OCI-LY1 (cell line): ENCODE measurements around the gene MAP7.

ENCODE experiments used
- H2AFZ ChIP-seq: fragments of 200-600 bp; sonication (generic), shearing (Covaris generic); 2 replicates; pipeline ENCODE4 v1.6.0; 2014; ENCODE audit warnings: antibody characterized with exemption, mild to moderate bottlenecking, low read length
- H3F3A ChIP-seq: fragments of 200-600 bp; sonication (generic), shearing (Covaris generic); 2 replicates; pipeline ENCODE4 v1.6.0; 2014; ENCODE audit warnings: mild to moderate bottlenecking, antibody characterized with exemption, low read length, moderate library complexity; ENCODE audit not compliant: insufficient read depth
- H3K27ac ChIP-seq: fragments of 200-600 bp; sonication (generic); 2 replicates; pipeline ENCODE4 v1.5.1; 2014; ENCODE audit warnings: low read length, mixed run types, mild to moderate bottlenecking, low read depth; ENCODE audit not compliant: poor library complexity, severe bottlenecking
- H3K27me3 ChIP-seq: fragments of 200-600 bp; sonication (generic); 2 replicates; pipeline ENCODE4 v1.6.0; 2014; ENCODE audit warnings: antibody characterized with exemption, mild to moderate bottlenecking, low read length, moderate library complexity; ENCODE audit not compliant: insufficient read depth
- H3K36me3 ChIP-seq: fragments of 200-600 bp; sonication (generic); 2 replicates; pipeline ENCODE4 v1.6.1; 2014; ENCODE audit warnings: mild to moderate bottlenecking, antibody characterized with exemption, low read length, moderate library complexity, mixed read lengths; ENCODE audit not compliant: insufficient read depth
- H3K4me1 ChIP-seq: fragments of 200-600 bp; sonication (generic); 2 replicates; pipeline ENCODE4 v1.5.1; 2014; ENCODE audit warnings: mild to moderate bottlenecking, low read length, moderate library complexity; ENCODE audit not compliant: insufficient read depth, severe bottlenecking
- H3K4me2 ChIP-seq: fragments of 200-600 bp; sonication (generic), shearing (Covaris generic); 2 replicates; pipeline ENCODE4 v1.6.1; 2014; ENCODE audit warnings: low read length
- H3K4me3 ChIP-seq: fragments of 200-600 bp; sonication (generic); 2 replicates; pipeline ENCODE4 v1.5.1; 2014; ENCODE audit warnings: low read length, low read depth, mild to moderate bottlenecking, mixed read lengths; ENCODE audit not compliant: poor library complexity, severe bottlenecking
- H3K79me2 ChIP-seq: fragments of 200-600 bp; shearing (Covaris generic); 2 replicates; pipeline ENCODE4 v1.6.1; 2016; ENCODE audit warnings: mixed run types, low read length, mixed read lengths; ENCODE audit not compliant: insufficient read depth
- H3K9ac ChIP-seq: fragments of 200-600 bp; sonication (generic), shearing (Covaris generic); 2 replicates; pipeline ENCODE4 v1.6.1; 2014; ENCODE audit warnings: mild to moderate bottlenecking, low read length, mixed read lengths
- H3K9me2 ChIP-seq: fragments of 200-600 bp; sonication (generic), shearing (Covaris generic); 2 replicates; pipeline ENCODE4 v1.6.1; 2014; ENCODE audit warnings: low read depth, mild to moderate bottlenecking, low read length, mixed read lengths
- H3K9me3 ChIP-seq: fragments of 200-600 bp; shearing (Covaris generic); 2 replicates; pipeline ENCODE4 v1.6.1; 2014; ENCODE audit warnings: low read length, mixed read lengths
- H4K20me1 ChIP-seq: fragments of 200-600 bp; sonication (generic), shearing (Covaris generic); 2 replicates; pipeline ENCODE4 v1.6.0; 2016; ENCODE audit warnings: mild to moderate bottlenecking, low read length; ENCODE audit not compliant: insufficient read depth
- CTCF ChIP-seq: fragments of 200-600 bp; sonication (generic), shearing (Covaris generic); IDR thresholded peaks from 2 replicates; pipeline ENCODE4 v1.5.1; 2017; ENCODE audit warnings: mild to moderate bottlenecking, antibody characterized with exemption, low read length, moderate library complexity, mixed read lengths
- EZH2 ChIP-seq: fragments of 200-600 bp; sonication (generic), shearing (Covaris generic); IDR thresholded peaks from 2 replicates; pipeline ENCODE4 v1.8.0; 2017; ENCODE audit warnings: borderline replicate concordance, mixed run types, mild to moderate bottlenecking, antibody characterized with exemption, low read length, moderate library complexity, mixed read lengths

The MAP7 gene

GRCh38 chr6:136477548-136477947 is 72.7 kb downstream of the MAP7 start:
- Histone ChIP-seq H3K4me3 (no peak overlapping the region), H3K9ac (no peak overlapping the region), H4K20me1 (no peaks in the 10 kb centered on the region), H2AFZ (no peak overlapping the region), H3K4me1 (no peaks in the 10 kb centered on the region), H3K79me2 (no peaks in the 10 kb centered on the region), H3K4me2 (no peak overlapping the region), H3K9me3 (no peaks in the 10 kb centered on the region), H3F3A (no peaks in the 10 kb centered on the region), H3K36me3 (no peaks in the 10 kb centered on the region), H3K27ac (no peak overlapping the region), H3K9me2 (no peaks in the 10 kb centered on the region), H3K27me3 (no peaks in the 10 kb centered on the region)
- no peak for TF ChIP-seq EZH2
- TF ChIP-seq CTCF, result no peak

GRCh38 chr6:136475686-136476085 is 74.5 kb downstream of the MAP7 start:
- Histone ChIP-seq H3K27me3 (no peaks in the 10 kb centered on the region), H4K20me1 (no peaks in the 10 kb centered on the region), H3K79me2 (no peaks in the 10 kb centered on the region), H3F3A (no peaks in the 10 kb centered on the region), H3K36me3 (no peaks in the 10 kb centered on the region), H3K9me2 (no peaks in the 10 kb centered on the region), H3K9me3 (no peaks in the 10 kb centered on the region), H3K4me3 (no peak overlapping the region), H3K27ac (no peak overlapping the region), H3K4me1 (no peaks in the 10 kb centered on the region), H3K9ac (no peak overlapping the region), H2AFZ (no peak overlapping the region), H3K4me2 (no peak overlapping the region)
- TF ChIP-seq EZH2 (no peak), CTCF (no peak)

GRCh38 chr6:136474241-136474640 is 76.0 kb downstream of the MAP7 start:
- no peaks in the 10 kb centered on the region for H3K9me2 ChIP-seq
- H3K27me3 ChIP-seq, result no peaks in the 10 kb centered on the region
- no peak overlapping the region for H3K9ac ChIP-seq
- H3K4me1 ChIP-seq, result no peaks in the 10 kb centered on the region
- H3F3A ChIP-seq, result no peaks in the 10 kb centered on the region
- no peak overlapping the region for H3K4me3 ChIP-seq
- H3K4me2 ChIP-seq, result no peak overlapping the region
- H3K27ac ChIP-seq, result no peak overlapping the region
- no peaks in the 10 kb centered on the region for H3K36me3 ChIP-seq
- no peaks in the 10 kb centered on the region for H3K79me2 ChIP-seq
- H4K20me1 ChIP-seq, result no peaks in the 10 kb centered on the region
- no peak overlapping the region for H2AFZ ChIP-seq
- TF ChIP-seq EZH2 (no peak), CTCF (no peak)
- no peaks in the 10 kb centered on the region for H3K9me3 ChIP-seq
